Measurements from ENCODE around the gene PM20D1. TPM values are rescaled to one million over a fixed set of nuclear protein-coding genes. Genes with fewer than 3 reads are reported as not detected.

The PM20D1 gene
- total and polyA plus RNA-seq, 2 experiments from 2014 or later, result 0.08 TPM; not detected in 1

DNA sequence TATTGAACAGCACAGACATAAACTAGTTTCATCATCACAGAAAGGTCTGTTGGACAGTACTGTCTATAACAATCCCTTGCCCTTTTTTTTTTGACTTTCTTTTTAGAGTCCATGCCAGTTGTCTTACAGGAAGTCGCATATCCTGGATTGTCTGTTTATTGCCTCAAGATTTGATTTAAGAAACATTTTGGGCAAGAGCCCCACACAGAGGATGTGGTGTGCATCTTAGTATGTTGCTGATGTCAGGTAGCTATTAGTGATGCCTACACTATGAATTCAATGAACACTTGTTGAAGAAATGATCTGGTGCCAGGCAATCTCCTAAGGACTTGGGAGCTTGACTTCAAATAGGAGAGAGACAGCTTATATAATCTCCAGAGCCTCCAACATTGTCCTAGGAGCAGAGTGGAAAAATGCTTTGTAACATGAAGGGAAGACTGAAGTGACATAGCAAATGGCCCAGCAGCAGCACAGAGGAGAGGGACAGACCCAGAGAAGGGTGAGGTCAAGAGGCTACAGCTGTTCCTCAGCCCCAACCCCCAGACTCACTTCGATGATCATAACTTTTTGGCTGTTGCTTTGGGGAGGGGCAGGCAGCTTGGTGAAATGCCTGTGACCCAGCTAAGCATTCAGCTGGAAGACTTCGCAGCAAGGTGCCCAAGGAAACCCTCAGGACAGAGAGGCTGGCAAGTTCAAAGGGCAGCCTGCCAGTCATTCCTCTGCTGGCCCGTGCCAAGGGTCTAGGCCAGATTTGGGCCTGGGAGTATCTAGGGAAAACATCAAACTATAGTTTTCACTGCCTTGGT lies 67.1 kb downstream of the PM20D1 start:
- H3K4me3 ChIP-seq, result no peak overlapping the region
- H3K4me2 ChIP-seq, result no peak overlapping the region
- H3K79me2 ChIP-seq, result no peaks in the 10 kb centered on the region
- H3K9me3 ChIP-seq (ENCODE audit: low read depth), result no peaks in the 10 kb centered on the region
- no peak overlapping the region for H2AFZ ChIP-seq
- DNase-seq (ENCODE audit: low spot score), result no peak
- TF ChIP-seq, protein P1, sequence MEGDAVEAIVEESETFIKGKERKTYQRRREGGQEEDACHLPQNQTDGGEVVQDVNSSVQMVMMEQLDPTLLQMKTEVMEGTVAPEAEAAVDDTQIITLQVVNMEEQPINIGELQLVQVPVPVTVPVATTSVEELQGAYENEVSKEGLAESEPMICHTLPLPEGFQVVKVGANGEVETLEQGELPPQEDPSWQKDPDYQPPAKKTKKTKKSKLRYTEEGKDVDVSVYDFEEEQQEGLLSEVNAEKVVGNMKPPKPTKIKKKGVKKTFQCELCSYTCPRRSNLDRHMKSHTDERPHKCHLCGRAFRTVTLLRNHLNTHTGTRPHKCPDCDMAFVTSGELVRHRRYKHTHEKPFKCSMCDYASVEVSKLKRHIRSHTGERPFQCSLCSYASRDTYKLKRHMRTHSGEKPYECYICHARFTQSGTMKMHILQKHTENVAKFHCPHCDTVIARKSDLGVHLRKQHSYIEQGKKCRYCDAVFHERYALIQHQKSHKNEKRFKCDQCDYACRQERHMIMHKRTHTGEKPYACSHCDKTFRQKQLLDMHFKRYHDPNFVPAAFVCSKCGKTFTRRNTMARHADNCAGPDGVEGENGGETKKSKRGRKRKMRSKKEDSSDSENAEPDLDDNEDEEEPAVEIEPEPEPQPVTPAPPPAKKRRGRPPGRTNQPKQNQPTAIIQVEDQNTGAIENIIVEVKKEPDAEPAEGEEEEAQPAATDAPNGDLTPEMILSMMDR (IDR thresholded peaks at IDR 0.05; ENCODE audit: poor library complexity), result no peak
- H3K4me1 ChIP-seq (ENCODE audit: insufficient read depth), result no peaks in the 10 kb centered on the region
- no peaks in the 10 kb centered on the region for H3K9me2 ChIP-seq (replicated peaks; ENCODE audit: insufficient read depth)
- no peak overlapping the region for H3K27ac ChIP-seq
- no peaks in the 10 kb centered on the region for H3K27me3 ChIP-seq
- H3K36me3 ChIP-seq (replicated peaks; ENCODE audit: insufficient read depth, low read depth), result no peaks in the 10 kb centered on the region
- WGBS (ENCODE audit: low lambda C conversion rate, missing lambda C conversion rate), result 83% methylated on average over 4 of the region's 4 CpGs
- H4K20me1 ChIP-seq (ENCODE audit: insufficient read depth, poor library complexity, severe bottlenecking), result no peaks in the 10 kb centered on the region

GRCh38 chr1:205780335-205780734 lies 69.6 kb downstream of the PM20D1 start:
- Histone ChIP-seq H3K9me3 (ENCODE audit: low read depth) (no peaks in the 10 kb centered on the region), H2AFZ (no peak overlapping the region), H3K36me3 (replicated peaks; ENCODE audit: insufficient read depth, low read depth) (no peaks in the 10 kb centered on the region), H3K9me2 (replicated peaks; ENCODE audit: insufficient read depth) (no peaks in the 10 kb centered on the region), H3K4me1 (ENCODE audit: insufficient read depth) (no peaks in the 10 kb centered on the region), H3K4me2 (no peak overlapping the region), H3K27me3 (no peaks in the 10 kb centered on the region), H3K27ac (no peak overlapping the region), H3K79me2 (no peaks in the 10 kb centered on the region), H4K20me1 (ENCODE audit: insufficient read depth, poor library complexity, severe bottlenecking) (no peaks in the 10 kb centered on the region), H3K4me3 (no peak overlapping the region)
- DNase-seq (ENCODE audit: low spot score), result no peak
- 84% methylated on average over 4 of the region's 5 CpGs for WGBS (ENCODE audit: low lambda C conversion rate, missing lambda C conversion rate)
- TF ChIP-seq, protein P1 (IDR thresholded peaks at IDR 0.05; ENCODE audit: poor library complexity), result no peak
- no peak for TF ChIP-seq EZH2 (IDR thresholded peaks at IDR 0.05; ENCODE audit: borderline replicate concordance)
- TF ChIP-seq EZH2phosphoT487 (IDR thresholded peaks at IDR 0.05; ENCODE audit: low read depth, severe bottlenecking, unreplicated experiment), result no peak

Other genes starting within 250 kb of the PM20D1 start
- 16.0 and 19.1 TPM in 2 replicates for gene ELK4, start 218.1 kb downstream of the PM20D1 start, total RNA-seq
- gene ELK4, start 218.1 kb downstream of the PM20D1 start, polyA plus RNA-seq, result 4.7 and 6.1 TPM in 2 replicates
- 10.0 and 12.2 TPM in 2 replicates for gene SLC45A3, start 169.6 kb downstream of the PM20D1 start, total RNA-seq
- gene SLC45A3, start 169.6 kb downstream of the PM20D1 start, polyA plus RNA-seq, result 4.6 and 4.8 TPM in 2 replicates
- 135 and 143 TPM in 2 replicates for gene NUCKS1, start 100.0 kb downstream of the PM20D1 start, total RNA-seq
- 24.7 and 28.4 TPM in 2 replicates for gene NUCKS1, start 100.0 kb downstream of the PM20D1 start, polyA plus RNA-seq
- 45.4 and 47.5 TPM in 2 replicates for gene RAB29, start 74.7 kb downstream of the PM20D1 start, total RNA-seq
- 33.3 and 33.8 TPM in 2 replicates for gene RAB29, start 74.7 kb downstream of the PM20D1 start, polyA plus RNA-seq
- 10.4 and 16.8 TPM in 2 replicates for gene SLC41A1, start 36.9 kb downstream of the PM20D1 start, total RNA-seq
- 13.8 and 15.3 TPM in 2 replicates for gene SLC41A1, start 36.9 kb downstream of the PM20D1 start, polyA plus RNA-seq
- 0.13 and 0.44 TPM in 2 replicates for gene SLC26A9, start 93.3 kb upstream of the PM20D1 start, total RNA-seq
- 0.63 and 2.4 TPM in 2 replicates for gene SLC26A9, start 93.3 kb upstream of the PM20D1 start, polyA plus RNA-seq
- gene RAB7B, start 153.3 kb upstream of the PM20D1 start, total RNA-seq, result 3.9 and 4.5 TPM in 2 replicates
- 16.6 and 22.6 TPM in 2 replicates for gene RAB7B, start 153.3 kb upstream of the PM20D1 start, polyA plus RNA-seq
- gene CTSE, start 173.8 kb upstream of the PM20D1 start, total RNA-seq, result 65.9 and 66.4 TPM in 2 replicates
- 66.7 and 86.0 TPM in 2 replicates for gene CTSE, start 173.8 kb upstream of the PM20D1 start, polyA plus RNA-seq
- gene RHEX, start 203.0 kb upstream of the PM20D1 start, total RNA-seq, result not detected in 2 replicates
- 0.51 and 0.78 TPM in 2 replicates for gene RHEX, start 203.0 kb upstream of the PM20D1 start, polyA plus RNA-seq